RWPE1 (cell line): Measurements from ENCODE around the gene TXNDC17.

Source experiments
- CTCF ChIA-PET: fragments of 350-600 bp; sonication (Branson Sonifier 250); formaldehyde crosslinking; extraction: SDS; loops from one replicate; lab custom pipeline; 2021; lab: Yijun Ruan, JAX
- POLR2A ChIA-PET: fragments of 400-600 bp; formaldehyde crosslinking; extraction: SDS; loops from one replicate; lab custom pipeline; 2020; ENCODE audit warnings: antibody characterized with exemption; ENCODE audit not compliant: low non-redundant PET; lab: Yijun Ruan, JAX
- DNase-seq: peaks from one replicate; pipeline ENCODE4 v3.0.0; 2012; ENCODE audit warnings: low spot score
- H3K27ac ChIP-seq: fragments of 450-650 bp; 2 replicates; pipeline ENCODE4 v1.5.1; 2017
- TF ChIP-seq, protein P1 (sequence below): fragments of 450-650 bp; conservative IDR thresholded peaks from 2 replicates; pipeline ENCODE4 v1.5.1; 2017; ENCODE audit warnings: low read depth, mild to moderate bottlenecking

Gene TXNDC17

DNA sequence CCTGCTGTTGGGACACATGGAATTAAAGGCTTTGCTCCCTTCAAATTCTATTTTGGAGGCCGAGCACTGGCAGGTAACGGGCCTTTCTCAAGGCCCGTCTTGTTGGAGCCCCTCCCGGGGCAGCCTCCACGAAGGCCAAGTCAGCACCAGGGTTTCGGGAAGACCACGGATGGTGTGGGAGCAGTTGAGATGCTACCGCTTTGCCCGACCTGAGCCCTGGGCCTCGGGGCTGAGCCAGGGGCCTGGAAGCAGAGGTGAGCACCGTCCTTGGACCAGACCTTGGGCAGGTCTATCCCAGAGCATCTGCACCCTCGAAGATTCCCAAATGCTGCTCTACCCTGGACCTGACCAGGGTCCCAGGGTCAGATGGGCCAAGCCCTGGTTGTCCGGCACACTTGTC, 33.7 kb downstream of the TXNDC17 start:
- POLR2A ChIA-PET, result no interaction called here
- CTCF ChIA-PET, result no interaction called here

DNA sequence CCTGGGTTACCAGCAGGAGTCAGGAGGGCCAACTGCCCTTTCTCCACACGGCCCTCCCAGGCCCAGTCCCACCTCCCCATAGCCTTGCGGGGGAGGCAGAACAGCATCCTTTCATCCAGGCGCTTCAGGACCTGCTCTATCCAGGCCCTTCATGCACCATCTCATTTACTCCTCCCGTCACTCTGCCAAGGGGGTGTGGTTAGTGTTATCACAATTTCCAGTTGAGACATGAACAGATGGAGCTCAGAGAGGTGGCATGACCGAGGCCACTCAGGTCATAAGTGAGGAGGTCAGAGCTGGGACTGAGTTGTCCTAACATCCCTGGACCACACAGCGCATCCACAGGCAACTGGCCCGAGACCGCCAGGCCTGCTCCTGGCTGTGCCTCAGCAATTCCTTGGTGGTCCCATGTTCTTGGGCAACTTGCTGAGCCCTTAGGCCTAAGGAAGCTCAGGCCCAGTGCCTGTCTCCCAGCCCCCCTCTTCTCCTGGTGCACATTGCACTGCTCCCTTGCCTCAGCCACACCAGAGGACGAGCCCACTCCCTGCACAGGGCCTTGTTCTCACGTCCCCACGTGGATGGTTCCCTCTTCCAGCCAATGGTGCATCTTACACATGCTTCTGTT, 34.5 kb downstream of the TXNDC17 start:
- POLR2A ChIA-PET, result no interaction called here
- CTCF ChIA-PET, result interaction anchor here (0.6 to 1.9 kb wide), 4 partner anchors 9 to 76 kb away, joined by 3 to 4 read pairs (median 3); no protein-coding TSS in a partner anchor

More for the DNA sequence above, 33.7 kb downstream of the TXNDC17 start:
- DNase-seq, result no peak
- H3K27ac ChIP-seq, result no peak overlapping the region
- TF ChIP-seq, protein P1, sequence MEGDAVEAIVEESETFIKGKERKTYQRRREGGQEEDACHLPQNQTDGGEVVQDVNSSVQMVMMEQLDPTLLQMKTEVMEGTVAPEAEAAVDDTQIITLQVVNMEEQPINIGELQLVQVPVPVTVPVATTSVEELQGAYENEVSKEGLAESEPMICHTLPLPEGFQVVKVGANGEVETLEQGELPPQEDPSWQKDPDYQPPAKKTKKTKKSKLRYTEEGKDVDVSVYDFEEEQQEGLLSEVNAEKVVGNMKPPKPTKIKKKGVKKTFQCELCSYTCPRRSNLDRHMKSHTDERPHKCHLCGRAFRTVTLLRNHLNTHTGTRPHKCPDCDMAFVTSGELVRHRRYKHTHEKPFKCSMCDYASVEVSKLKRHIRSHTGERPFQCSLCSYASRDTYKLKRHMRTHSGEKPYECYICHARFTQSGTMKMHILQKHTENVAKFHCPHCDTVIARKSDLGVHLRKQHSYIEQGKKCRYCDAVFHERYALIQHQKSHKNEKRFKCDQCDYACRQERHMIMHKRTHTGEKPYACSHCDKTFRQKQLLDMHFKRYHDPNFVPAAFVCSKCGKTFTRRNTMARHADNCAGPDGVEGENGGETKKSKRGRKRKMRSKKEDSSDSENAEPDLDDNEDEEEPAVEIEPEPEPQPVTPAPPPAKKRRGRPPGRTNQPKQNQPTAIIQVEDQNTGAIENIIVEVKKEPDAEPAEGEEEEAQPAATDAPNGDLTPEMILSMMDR, result no peak

DNA sequence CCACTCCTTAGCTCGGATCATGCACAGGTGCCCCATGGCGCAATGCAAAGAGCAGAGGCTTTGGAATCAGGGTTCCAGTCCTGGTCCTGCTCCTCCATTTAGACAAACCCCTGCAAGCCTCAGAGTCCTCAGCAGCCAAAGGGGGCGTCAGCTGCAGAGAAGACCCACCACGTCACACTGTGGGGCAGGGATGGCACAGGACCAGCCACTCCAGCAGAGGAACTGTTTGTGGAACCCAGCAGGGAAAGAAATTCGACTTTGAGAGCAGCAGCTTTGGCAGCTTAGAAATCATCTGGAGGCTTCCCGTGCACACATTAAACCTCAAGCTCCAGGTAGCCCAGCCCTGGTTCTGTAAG, 35.9 kb downstream of the TXNDC17 start:
- DNase-seq, result no peak
- CTCF ChIA-PET, result interaction anchor here (0.6 to 1.9 kb wide), 3 partner anchors 9 to 206 kb away, joined by 4 to 6 read pairs (median 4); no protein-coding TSS in a partner anchor
- TF ChIP-seq, protein P1, result no peak
- POLR2A ChIA-PET, result no interaction called here
- H3K27ac ChIP-seq, result no peak overlapping the region

More for the DNA sequence above, 34.5 kb downstream of the TXNDC17 start:
- TF ChIP-seq, protein P1, result no peak
- H3K27ac ChIP-seq, result no peak overlapping the region
- no peak for DNase-seq

DNA sequence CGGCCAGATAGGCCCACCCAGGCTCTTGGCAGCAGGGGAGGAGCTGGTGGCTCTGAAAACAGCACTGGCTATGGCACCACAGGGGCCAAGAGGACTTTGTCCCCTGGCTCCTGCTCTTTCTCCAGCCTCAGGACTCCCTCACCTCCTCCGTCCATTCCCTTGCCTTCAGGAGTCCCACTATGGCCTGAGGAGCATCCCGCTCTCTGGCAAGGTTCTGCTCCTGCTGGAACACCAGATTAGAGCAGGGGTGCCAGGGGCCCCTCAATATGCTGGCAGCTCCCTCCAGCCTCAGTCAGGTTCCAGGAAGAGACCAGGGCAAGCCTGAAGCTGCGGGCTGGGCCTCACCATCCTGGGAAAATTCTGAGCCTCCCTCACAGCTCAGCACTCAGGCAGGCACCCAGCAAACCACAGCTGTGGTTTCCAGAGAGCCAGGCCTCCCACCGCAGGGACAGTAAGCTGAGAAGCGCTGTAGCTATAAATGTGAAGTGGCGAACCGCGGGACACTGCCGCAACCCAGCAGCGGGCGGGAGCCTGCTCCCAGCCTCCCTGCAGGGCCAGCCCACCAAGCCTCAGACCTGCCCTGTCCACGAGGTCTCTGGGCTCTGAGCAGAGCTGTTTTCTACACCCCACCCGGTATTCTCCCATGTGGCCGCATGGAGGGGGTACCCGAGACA, 36.4 kb downstream of the TXNDC17 start:
- TF ChIP-seq, protein P1, result no peak
- H3K27ac ChIP-seq, result no peak overlapping the region
- POLR2A ChIA-PET, result no interaction called here
- CTCF ChIA-PET, result no interaction called here
- no peak for DNase-seq

DNA sequence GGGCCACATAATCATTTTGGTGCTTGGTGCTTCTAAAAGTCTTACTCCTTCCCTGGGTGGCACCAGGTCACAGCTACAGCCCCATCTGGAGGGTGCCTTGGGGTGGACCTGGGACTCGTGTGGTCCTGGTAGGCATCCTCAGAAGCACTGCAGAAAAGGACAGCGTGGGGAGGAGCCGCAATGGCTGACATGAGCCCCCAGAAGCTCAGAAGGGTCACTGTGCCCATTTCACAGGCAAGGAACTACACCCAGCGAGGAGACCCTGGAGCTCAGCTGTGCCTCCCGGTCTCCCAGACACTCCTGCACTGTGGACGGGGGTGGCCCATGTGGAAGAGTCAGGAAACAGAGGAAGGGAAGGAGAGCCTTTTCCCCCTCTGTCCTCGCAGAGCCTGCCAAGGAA, 37.1 kb downstream of the TXNDC17 start:
- ChIA-PET CTCF (interaction anchor here (0.6 kb wide), 1 partner anchor 9 kb away, joined by 3 read pairs; no protein-coding TSS in a partner anchor), POLR2A (no interaction called here)
- no peak for DNase-seq
- TF ChIP-seq, protein P1, result no peak
- H3K27ac ChIP-seq, result no peak overlapping the region

DNA sequence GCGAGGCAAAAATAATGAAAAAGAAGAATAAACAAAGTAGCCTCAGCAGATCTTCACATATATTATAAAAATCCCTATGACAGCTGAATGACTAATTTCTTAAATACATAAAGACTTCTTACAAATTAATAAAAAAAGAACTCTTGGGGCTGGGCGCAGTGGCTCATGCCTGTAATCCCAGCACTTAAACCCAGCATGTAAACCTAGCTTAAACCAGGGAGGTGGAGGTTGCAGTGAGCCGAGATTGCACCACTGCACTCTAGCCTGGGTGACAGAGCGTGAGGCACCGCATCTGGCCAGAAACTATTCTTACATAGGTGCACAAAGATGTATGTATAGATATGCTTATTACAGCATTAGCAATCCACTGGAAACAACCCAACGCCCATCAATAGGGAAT, 38.4 kb downstream of the TXNDC17 start:
- POLR2A ChIA-PET, result interaction anchor here (0.6 kb wide), 1 partner anchor 9 kb away, joined by 8 read pairs; no protein-coding TSS in a partner anchor
- CTCF ChIA-PET, result interaction anchor here (0.6 to 0.7 kb wide), 2 partner anchors 31 to 1681 kb away, joined by 3 read pairs; no protein-coding TSS in a partner anchor
- TF ChIP-seq, protein P1, result no peak
- H3K27ac ChIP-seq, result no peak overlapping the region
- DNase-seq, result no peak
